Spleen (tissue), 7 donors: Measurements from ENCODE around the gene GPRC5C.

Source experiments
- CTCF ChIP-seq, 11 experiments: fragments of 200-600 bp in 7 of 11; fragments of 450-650 bp in 4 of 11; sonication (generic) in 4 of 11; IDR thresholded peaks in 8 of 11; conservative IDR thresholded peaks in 3 of 11; 1 replicate in 7 of 11; 2 replicates in 4 of 11; pipeline versions ENCODE4 v1.4.0 to v1.8.0; 2016 to 2021; ENCODE audit warnings: antibody characterized with exemption in 11 of 11, inconsistent platforms in 4 of 11, mild to moderate bottlenecking in 1 of 11
- POLR2A ChIP-seq, 3 donors: fragments of 450-650 bp; IDR thresholded peaks; one replicate each; pipeline ENCODE4 v1.5.1; 2017; ENCODE audit warnings: antibody characterized with exemption in 3 of 3, mild to moderate bottlenecking in 1 of 3
- POLR2AphosphoS5 ChIP-seq, 3 donors: sonication (generic); formaldehyde crosslinking; IDR thresholded peaks; one replicate each; pipeline ENCODE4 v1.5.1; 2017; ENCODE audit warnings: antibody characterized with exemption in 3 of 3
- donor health status: DM: no; HTN: no; CAD: no; lungs with moderate emphysema.
- donor health status: DM: no; HTN: no; CAD: no.
- donor health status: DM: no; HTN: no; CAD: no.

- TF ChIP-seq CTCF (IDR thresholded peaks at IDR 0.05 in 8 of 11, conservative IDR thresholded peaks at IDR 0.05 in 3 of 11) (no peak), POLR2A (IDR thresholded peaks at IDR 0.05) (no peak), POLR2AphosphoS5 (IDR thresholded peaks at IDR 0.05) (no peak)
Observed at GRCh38 chr17:74427048-74427762, 4.7 kb upstream of the GPRC5C start.
